ENCODE measurements around the gene ZNF436. TPM values are rescaled to one million over a fixed set of nuclear protein-coding genes. Genes with fewer than 3 reads are reported as not detected.

The ZNF436 gene
- polyA plus RNA-seq (2012; ENCODE audit: insufficient read length, low read depth), result 7.3 TPM

GRCh38 chr1:23369335-23370013 lies at the start of gene ZNF436:
Gene ZNF436, minus strand, starts transcription at chr1:23369836. Its CDS starts 1,831 bp downstream, at chr1:23368005.
- TF ChIP-seq TAF1 (IDR thresholded peaks at IDR 0.05; ENCODE audit: borderline replicate concordance, insufficient read depth, low read length), result peak; percentile 79; the same call in 1 of the 2 replicates
- peak; percentile 93 for TF ChIP-seq POLR2AphosphoS5 (IDR thresholded peaks at IDR 0.05; ENCODE audit: low read depth, low read length)
- no peak for TF ChIP-seq FOXP2 (optimal IDR thresholded peaks at IDR 0.05; ENCODE audit: borderline replicate concordance, extremely low read depth, extremely low read length, insufficient read depth)
- 0 out of 4 replicates have a peak, but pooled peaks of 1 of the 2 experiments have one; percentile 12 for TF ChIP-seq REST (IDR thresholded peaks at IDR 0.05; ENCODE audit: insufficient read depth in 1 of 2, low read depth in 2 of 2, low read length in 2 of 2)
- TF ChIP-seq SIN3A (IDR thresholded peaks at IDR 0.05; ENCODE audit: borderline replicate concordance, insufficient read depth, low read length), result no peak

DNA sequence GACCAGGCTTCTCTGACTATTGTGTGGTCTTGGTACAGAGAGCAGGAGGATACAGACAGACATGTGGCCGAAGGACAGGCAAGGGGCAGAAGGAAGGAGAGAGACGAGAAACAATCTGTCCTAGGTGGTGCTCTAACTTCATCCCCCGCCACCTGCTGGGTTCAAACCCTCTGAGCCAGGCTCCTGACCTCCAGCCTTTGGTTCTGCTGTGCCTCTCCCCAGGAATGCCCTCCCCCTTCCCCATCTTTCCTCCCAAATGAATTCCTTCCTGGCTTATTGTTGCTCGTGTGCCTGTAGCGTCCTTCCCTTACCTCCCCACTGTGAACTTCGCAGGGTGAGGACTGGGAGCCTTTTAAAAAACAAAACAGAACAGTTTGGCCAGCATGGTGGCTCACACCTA lies 49.5 kb upstream of the ZNF436 start:
- no peak for TF ChIP-seq REST (IDR thresholded peaks at IDR 0.05; ENCODE audit: insufficient read depth in 1 of 2, low read depth in 2 of 2, low read length in 2 of 2)
- no peak for TF ChIP-seq FOXP2 (optimal IDR thresholded peaks at IDR 0.05; ENCODE audit: borderline replicate concordance, extremely low read depth, extremely low read length, insufficient read depth)
- no peak for TF ChIP-seq POLR2AphosphoS5 (IDR thresholded peaks at IDR 0.05; ENCODE audit: low read depth, low read length)
- TF ChIP-seq SIN3A (IDR thresholded peaks at IDR 0.05; ENCODE audit: borderline replicate concordance, insufficient read depth, low read length), result no peak
- TF ChIP-seq TAF1 (IDR thresholded peaks at IDR 0.05; ENCODE audit: borderline replicate concordance, insufficient read depth, low read length), result no peak

DNA sequence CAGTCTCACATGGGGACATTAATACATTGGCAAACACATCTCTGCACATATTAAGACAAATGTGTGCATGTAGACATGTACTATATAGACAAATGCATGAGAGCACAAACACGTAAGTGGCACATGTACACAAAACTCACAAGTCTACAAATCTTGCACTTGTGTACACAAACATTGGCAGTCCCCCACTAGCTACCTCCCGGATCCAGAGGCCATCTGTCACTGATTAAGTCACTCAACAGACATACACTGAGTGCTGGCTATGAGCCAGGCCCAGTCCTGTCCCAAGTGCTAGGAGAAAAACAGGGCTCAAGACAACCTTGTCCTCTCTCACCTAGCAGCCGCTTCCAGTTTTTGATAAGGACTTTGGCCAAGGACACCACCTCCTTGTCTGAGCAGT lies 47.9 kb upstream of the ZNF436 start:
- TF ChIP-seq TAF1 (IDR thresholded peaks at IDR 0.05; ENCODE audit: borderline replicate concordance, insufficient read depth, low read length) (no peak), POLR2AphosphoS5 (IDR thresholded peaks at IDR 0.05; ENCODE audit: low read depth, low read length) (0 out of 2 replicates have a peak, but pooled peaks have one; percentile 17), SIN3A (IDR thresholded peaks at IDR 0.05; ENCODE audit: borderline replicate concordance, insufficient read depth, low read length) (0 out of 2 replicates have a peak, but pooled peaks have one; percentile 17), FOXP2 (optimal IDR thresholded peaks at IDR 0.05; ENCODE audit: borderline replicate concordance, extremely low read depth, extremely low read length, insufficient read depth) (no peak), REST (IDR thresholded peaks at IDR 0.05; ENCODE audit: insufficient read depth in 1 of 2, low read depth in 2 of 2, low read length in 2 of 2) (no peak)

DNA sequence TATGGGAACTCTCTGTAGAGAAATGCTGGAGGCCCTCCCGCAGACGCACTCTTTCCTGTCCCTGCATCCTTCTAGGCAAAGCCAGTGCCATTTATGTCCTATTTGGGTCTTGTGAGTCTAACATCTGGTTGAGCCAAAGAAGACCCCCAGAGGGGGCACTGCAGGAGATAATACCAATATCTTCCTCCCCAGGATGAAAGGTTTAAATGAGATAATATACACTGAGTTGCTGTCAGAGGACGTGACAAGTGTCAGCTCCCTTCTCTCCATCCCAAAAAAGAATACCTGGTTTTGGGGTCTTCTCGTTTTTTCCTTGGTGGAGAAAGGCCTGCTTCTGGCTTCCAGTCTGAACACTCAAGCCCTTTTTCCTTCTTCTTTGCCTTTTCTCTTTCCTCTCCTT lies 47.3 kb upstream of the ZNF436 start:
- TF ChIP-seq SIN3A (IDR thresholded peaks at IDR 0.05; ENCODE audit: borderline replicate concordance, insufficient read depth, low read length), result no peak
- no peak for TF ChIP-seq POLR2AphosphoS5 (IDR thresholded peaks at IDR 0.05; ENCODE audit: low read depth, low read length)
- no peak for TF ChIP-seq FOXP2 (optimal IDR thresholded peaks at IDR 0.05; ENCODE audit: borderline replicate concordance, extremely low read depth, extremely low read length, insufficient read depth)
- TF ChIP-seq TAF1 (IDR thresholded peaks at IDR 0.05; ENCODE audit: borderline replicate concordance, insufficient read depth, low read length), result no peak
- TF ChIP-seq REST (IDR thresholded peaks at IDR 0.05; ENCODE audit: insufficient read depth in 1 of 2, low read depth in 2 of 2, low read length in 2 of 2), result no peak
